K562 (cell line): ENCODE measurements around the gene ADAM10. TPM values are rescaled to one million over a fixed set of nuclear protein-coding genes. Genes with fewer than 3 reads are reported as not detected.

ENCODE experiments used
- ATF2 ChIP-seq: sonication (generic); formaldehyde crosslinking; IDR thresholded peaks from 2 replicates; pipeline ENCODE4 v1.8.1; 2022; ENCODE audit warnings: missing genetic modification reagents
- CBFA2T2 ChIP-seq: fragments of 450-650 bp; conservative IDR thresholded peaks from 2 replicates; pipeline ENCODE4 v1.6.1; 2017; ENCODE audit warnings: mild to moderate bottlenecking
- CCAR2 ChIP-seq: fragments of 200-400 bp; formaldehyde crosslinking; IDR thresholded peaks from 2 replicates; pipeline ENCODE4 v1.6.1; 2017; ENCODE audit warnings: mild to moderate bottlenecking, low read depth, low read length
- FOXK1 ChIP-seq: sonication (generic); formaldehyde crosslinking; IDR thresholded peaks from 2 replicates; pipeline ENCODE4 v1.8.0; 2022; ENCODE audit warnings: missing genetic modification reagents, mild to moderate bottlenecking, borderline replicate concordance
- FOXP1 ChIP-seq: sonication (generic); formaldehyde crosslinking; IDR thresholded peaks from 2 replicates; pipeline ENCODE4 v1.8.0; 2022; ENCODE audit warnings: mild to moderate bottlenecking, missing genetic modification reagents
- HCFC1 ChIP-seq: IDR thresholded peaks from 2 replicates; pipeline ENCODE4 v1.6.1; 2012; ENCODE audit warnings: low read depth, low read length, improper control_type of control experiment
- HINFP ChIP-seq: fragments of 450-650 bp; conservative IDR thresholded peaks from 2 replicates; pipeline ENCODE4 v1.6.1; 2016; ENCODE audit warnings: missing genetic modification characterization, low read depth, mild to moderate bottlenecking, control low read depth, missing compliant biosample characterization
- ID3 ChIP-seq, 2 experiments: fragments of 250-450 bp in 1 of 2; fragments of 450-650 bp in 1 of 2; sonication (Bioruptor Pico) in 1 of 2; IDR thresholded peaks; 2 replicates each; pipeline versions ENCODE4 v1.6.1 to v1.8.0; 2016 to 2021; ENCODE audit warnings: mild to moderate bottlenecking in 2 of 2, moderate library complexity in 2 of 2, missing compliant biosample characterization in 1 of 2, missing genetic modification characterization in 1 of 2
- LCOR ChIP-seq: sonication (generic); formaldehyde crosslinking; IDR thresholded peaks from 2 replicates; pipeline ENCODE4 v1.8.0; 2022; ENCODE audit warnings: mild to moderate bottlenecking, missing genetic modification reagents
- NEUROD1 ChIP-seq: fragments of 150-350 bp; IDR thresholded peaks from 2 replicates; pipeline ENCODE4 v1.6.1; 2014; ENCODE audit warnings: borderline replicate concordance, low read length, low read depth; ENCODE audit not compliant: partially characterized antibody
- NR2C1 ChIP-seq, 2 experiments: fragments of 450-650 bp; IDR thresholded peaks; 2 replicates each; pipeline ENCODE4 v1.6.1; 2017; ENCODE audit warnings: mild to moderate bottlenecking in 2 of 2, antibody characterized with exemption in 1 of 2, inconsistent platforms in 1 of 2, missing compliant biosample characterization in 1 of 2, missing genetic modification characterization in 1 of 2
- NUFIP1 ChIP-seq: fragments of 450-650 bp; IDR thresholded peaks from 2 replicates; pipeline ENCODE4 v1.6.1; 2018; ENCODE audit not compliant: partially characterized antibody
- POLR2G ChIP-seq: fragments of 200-400 bp; formaldehyde crosslinking; IDR thresholded peaks from 2 replicates; pipeline ENCODE4 v1.6.1; 2017; ENCODE audit warnings: low read depth, mild to moderate bottlenecking, antibody characterized with exemption, low read length, moderate library complexity
- SIN3B ChIP-seq: fragments of 450-650 bp; IDR thresholded peaks from 2 replicates; pipeline ENCODE4 v1.6.1; 2017; ENCODE audit warnings: low read depth, mild to moderate bottlenecking, moderate library complexity
- TCF7 ChIP-seq: sonication (generic); IDR thresholded peaks from 2 replicates; pipeline ENCODE4 v1.6.1; 2016; ENCODE audit warnings: antibody characterized with exemption, borderline replicate concordance
- TFAP4 ChIP-seq: sonication (generic); formaldehyde crosslinking; IDR thresholded peaks from 2 replicates; pipeline ENCODE4 v1.8.0; 2022; ENCODE audit warnings: missing genetic modification reagents, mild to moderate bottlenecking, moderate library complexity, borderline replicate concordance
- UBTF ChIP-seq, 2 experiments: IDR thresholded peaks; 2 replicates each; pipeline ENCODE4 v1.6.1; 2012; ENCODE audit warnings: improper control_type of control experiment in 2 of 2, low read depth in 2 of 2, low read length in 2 of 2, borderline replicate concordance in 1 of 2
- USF2 ChIP-seq: sonication (generic); formaldehyde crosslinking; IDR thresholded peaks from 2 replicates; pipeline ENCODE4 v1.5.0; 2020; ENCODE audit warnings: missing genetic modification reagents
- polyA plus RNA-seq, 8 experiments: library from polyadenylated mRNA; depleted of rRNA in 4 of 8; stranded (reverse) in 5 of 8; unstranded in 3 of 8; fragments of >200 nt; fragmentation: Nextera tagmentation in 2 of 8; fragmentation: Illumina TruSeq in 1 of 8; extraction: Ambion mirVana in 2 of 8; extraction: Trizol in 1 of 8; gene quantifications; 2 replicates each; pipeline versions ENCODE4 v1.2.1 to v1.2.3, GENCODE V29; 2011 to 2014; ENCODE audit warnings: inconsistent platforms in 1 of 8, missing spikeins in 1 of 8
- total RNA-seq, 7 experiments: library from RNA; depleted of rRNA in 6 of 7; stranded (reverse); fragments of >200 nt in 6 of 7; fragmentation: Illumina TruSeq in 2 of 7; extraction: Trizol in 2 of 7; gene quantifications; 2 replicates each; pipeline versions ENCODE4 v1.2.1 to v1.2.3, GENCODE V29; 2011 to 2021; ENCODE audit warnings: low replicate concordance in 1 of 7

Gene ADAM10
- total and polyA plus RNA-seq, 9 of the 15 experiments (the other 6 are each of a cell fraction or from before 2014, with no cell fraction given) = 11.9 to 152 (median 57.3) TPM

- TF ChIP-seq CCAR2 (no peak), LCOR (CRISPR knock-in tag) (peak; percentile 91), POLR2G (peak; percentile 99), SIN3B (peak; percentile 67; the same call in 1 of the 2 replicates), UBTF (IDR thresholded peaks at IDR 0.05; ENCODE audit: borderline replicate concordance in 1 of 2, low read depth in 2 of 2, low read length in 2 of 2) (peak in 1 of 2 experiments; percentile 85; a peak in 2 of 4 replicates), HCFC1 (no peak; the same call in none of the 2 replicates), USF2 (CRISPR knock-in tag) (peak; percentile 94), FOXP1 (CRISPR knock-in tag) (peak; percentile 66; the same call in 1 of the 2 replicates), ID3 (CRISPR knock-in tag; IDR thresholded peaks at IDR 0.05) (no peak), ID3 (tag; IDR thresholded peaks at IDR 0.05) (0 out of 2 replicates have a peak, but pooled peaks have one; percentile 70), FOXK1 (CRISPR knock-in tag) (no peak), NUFIP1 (peak; percentile 64), HINFP (tag) (0 out of 2 replicates have a peak, but pooled peaks have one; percentile 25), ATF2 (no peak), NEUROD1 (peak; percentile 38), TCF7 (peak; percentile 23; the same call in 1 of the 2 replicates), CBFA2T2 (peak; percentile 49), NR2C1 (IDR thresholded peaks at IDR 0.05) (peak; percentile 52; the same call in 1 of the 2 replicates), NR2C1 (tag; IDR thresholded peaks at IDR 0.05) (no peak), TFAP4 (CRISPR knock-in tag) (peak; percentile 96)
Observed at GRCh38 chr15:58770857-58771620, 21.5 kb upstream of the ADAM10 start, which contains the start of gene MINDY2 (continued).
